Brain pericyte (primary cell): Measurements from ENCODE around the gene DKK2.
"Not testable (repeated sequence)": the region's sequence is repeated elsewhere in the genome, so short reads cannot be mapped to it uniquely, and the experiment has no call there.

Experiments used
- DNase-seq: peaks from one replicate; pipeline ENCODE4 v3.0.0-alpha.2; 2012; ENCODE audit warnings: low read depth, low spot score

The DKK2 gene

DNA sequence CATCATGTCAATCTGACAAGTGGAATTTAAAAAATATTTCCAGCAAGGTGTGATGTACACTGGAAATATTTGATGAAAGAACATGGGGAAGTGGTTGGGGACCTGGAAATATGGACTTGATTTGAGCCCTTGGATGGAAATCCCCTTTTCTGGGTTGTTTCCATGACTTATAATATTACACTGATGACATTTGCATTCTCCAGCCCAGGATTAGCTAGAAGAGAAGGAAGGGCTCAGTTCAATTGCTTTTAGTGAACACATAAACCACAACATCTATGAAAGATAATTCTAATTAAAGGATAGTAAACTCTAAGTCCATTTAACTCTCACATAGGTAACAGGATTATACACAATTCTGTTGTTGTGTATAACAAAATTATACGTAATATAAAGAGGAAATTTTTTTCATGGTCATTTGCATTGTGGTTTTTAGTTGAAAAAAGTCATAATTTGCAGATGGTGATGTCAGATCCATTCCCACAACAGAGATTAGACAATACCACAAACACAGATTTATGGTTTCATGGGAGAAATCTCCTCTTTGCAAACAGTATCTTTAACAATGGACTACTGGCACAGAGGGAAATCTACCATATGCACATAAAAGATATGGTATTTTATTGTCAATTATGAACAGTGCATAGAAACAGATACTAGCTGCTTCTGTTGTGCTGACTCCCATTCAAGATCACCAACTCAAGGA, 126.5 kb downstream of the DKK2 start:
- DNase-seq: no peak

DNA sequence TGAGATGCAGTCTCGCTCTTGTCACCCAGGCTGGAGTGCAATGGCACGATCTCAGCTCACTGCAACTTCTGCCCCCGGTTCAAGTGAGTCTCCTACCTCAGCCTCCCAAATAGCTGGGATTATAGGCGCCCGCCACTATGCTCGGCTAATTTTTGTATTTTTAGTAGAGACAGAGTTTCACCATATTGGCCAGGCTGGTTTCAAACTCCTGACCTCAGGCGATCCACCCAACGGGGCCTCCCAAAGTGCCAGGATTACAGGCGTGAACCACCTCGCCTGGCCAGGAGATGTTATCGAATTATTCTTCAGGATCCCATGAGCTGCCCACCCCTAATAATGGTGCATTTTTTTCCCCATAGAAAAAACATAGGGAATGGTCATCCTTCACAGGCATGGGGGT, 128.1 kb downstream of the DKK2 start:
- DNase-seq: not testable (repeated sequence)

DNA sequence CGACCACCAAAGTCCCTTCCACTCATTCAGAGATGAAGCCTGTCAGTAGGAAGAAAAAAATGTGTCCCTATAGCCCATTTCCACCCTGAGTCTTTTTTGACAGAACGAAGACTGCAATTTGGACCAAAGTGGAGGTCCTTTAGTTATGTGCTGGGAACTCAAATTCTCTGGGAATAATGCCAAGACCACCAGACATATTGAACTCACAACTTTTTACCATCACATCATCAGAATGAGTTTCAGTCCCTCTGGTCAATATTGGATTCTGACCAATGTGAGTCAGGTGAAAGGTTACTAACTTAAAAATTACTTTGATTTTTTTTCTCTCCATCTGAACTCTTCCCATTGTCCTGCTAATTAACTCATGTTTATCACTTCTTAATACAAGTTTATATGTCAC, 128.9 kb downstream of the DKK2 start:
- no peak for DNase-seq

DNA sequence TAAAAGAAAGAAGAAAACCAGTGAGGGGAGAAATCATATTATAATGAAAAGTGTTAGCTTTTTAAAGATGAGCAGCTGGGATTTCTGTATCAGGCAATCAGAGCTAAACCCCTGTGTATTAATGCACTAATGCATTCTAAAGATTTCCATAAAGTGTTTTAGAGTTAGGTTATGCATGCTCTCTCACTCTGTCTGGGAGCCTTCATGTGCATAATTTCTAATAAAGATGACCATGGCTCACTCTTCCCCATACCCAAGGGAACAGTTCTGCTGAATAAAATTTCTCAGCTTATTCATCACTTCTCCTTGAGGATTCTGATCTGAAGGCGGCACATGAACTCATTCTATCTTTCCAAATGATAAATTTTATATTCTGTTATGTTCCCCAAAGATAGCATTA, 129.4 kb downstream of the DKK2 start:
- DNase-seq: no peak

DNA sequence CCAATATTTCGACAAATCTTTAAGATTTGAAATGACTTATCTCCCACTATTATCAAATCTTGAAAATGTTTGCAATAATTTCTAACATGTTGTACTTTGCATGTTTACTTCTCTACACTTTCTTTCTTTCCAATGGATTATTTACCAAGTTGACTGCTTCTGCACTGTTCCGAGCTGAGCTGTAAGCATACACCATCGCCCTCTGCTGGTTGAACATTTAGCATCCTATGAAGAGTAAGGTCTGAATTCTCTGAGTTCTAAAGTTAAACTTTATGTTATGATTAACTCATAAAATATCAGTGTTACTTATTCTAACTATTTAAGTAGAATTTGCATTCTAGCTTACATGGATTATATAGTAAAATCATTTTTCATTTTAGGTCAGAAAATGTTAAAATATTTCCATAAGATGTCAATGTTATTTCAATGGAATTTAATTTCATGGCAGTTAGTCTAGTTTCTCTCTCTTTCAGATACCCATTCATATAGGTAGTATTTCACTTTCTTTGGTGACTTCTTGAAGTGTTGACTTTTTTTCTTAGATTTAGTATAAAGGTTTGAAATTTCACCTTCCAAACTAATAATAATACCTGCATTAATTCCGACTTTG, 137.4 kb downstream of the DKK2 start:
- peak; percentile 5 for DNase-seq

DNA sequence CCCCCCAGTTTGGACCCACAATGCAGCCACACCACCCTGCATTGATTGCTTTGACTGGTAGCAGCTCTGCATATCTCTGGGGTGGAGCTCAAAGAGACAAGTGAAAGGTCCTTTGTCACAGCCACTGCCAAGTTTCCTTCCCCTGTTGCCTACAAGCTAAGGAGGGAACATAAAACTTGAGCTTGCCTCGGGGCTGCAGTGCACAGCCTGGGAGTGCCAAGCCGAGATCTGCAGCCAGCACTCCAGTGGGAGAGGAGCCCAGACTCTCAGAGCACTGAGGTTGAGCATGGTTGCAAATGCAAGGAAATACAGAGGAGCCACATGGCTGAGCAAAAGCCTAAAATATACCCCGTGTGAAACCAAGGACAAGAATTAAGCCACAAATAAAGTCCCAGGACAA, 142.2 kb downstream of the DKK2 start:
- no peak for DNase-seq

DNA sequence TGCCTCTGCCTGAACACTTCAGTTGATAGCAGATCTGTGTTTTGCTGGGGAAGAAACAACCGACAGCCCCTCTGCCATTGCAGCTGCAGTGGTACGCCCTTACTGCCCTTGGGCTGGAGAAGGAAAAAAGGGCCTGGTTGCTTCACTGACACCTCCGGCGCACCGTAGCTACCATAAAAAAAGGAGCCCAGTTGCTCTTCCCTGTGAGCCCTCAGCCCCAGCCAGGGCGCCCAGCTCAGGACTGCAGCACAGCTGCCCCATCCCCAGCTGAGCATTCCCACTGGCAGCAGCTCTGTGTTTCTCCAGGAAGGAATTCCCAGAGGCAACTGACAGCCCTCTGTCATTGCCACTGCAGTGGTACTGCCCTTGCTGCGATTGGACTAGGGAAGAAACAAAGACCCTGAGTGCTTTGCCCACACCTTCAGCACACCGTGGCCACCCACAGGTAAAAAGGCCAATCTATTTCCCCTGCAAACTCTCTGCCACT, 142.7 kb downstream of the DKK2 start:
- DNase-seq: no peak

DNA sequence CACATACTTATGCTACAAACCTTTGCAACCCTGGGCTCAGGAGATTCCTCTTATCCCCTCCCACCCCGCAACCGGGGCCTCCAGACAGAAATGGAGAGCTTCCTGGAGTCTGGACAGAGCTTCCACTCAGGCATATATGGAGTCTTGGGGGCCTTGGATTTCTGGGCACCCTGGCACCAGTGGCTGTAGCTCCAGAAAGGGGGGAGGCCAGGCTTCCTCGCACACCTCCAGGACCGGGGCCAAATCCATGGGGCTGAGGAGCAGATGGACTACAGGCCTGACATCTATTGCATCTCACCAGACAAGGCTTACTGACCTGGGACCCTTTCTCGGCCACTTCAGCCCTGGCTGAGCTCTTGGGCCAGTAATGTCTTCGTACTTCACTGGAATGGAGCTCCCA, 143.3 kb downstream of the DKK2 start:
- DNase-seq: no peak

DNA sequence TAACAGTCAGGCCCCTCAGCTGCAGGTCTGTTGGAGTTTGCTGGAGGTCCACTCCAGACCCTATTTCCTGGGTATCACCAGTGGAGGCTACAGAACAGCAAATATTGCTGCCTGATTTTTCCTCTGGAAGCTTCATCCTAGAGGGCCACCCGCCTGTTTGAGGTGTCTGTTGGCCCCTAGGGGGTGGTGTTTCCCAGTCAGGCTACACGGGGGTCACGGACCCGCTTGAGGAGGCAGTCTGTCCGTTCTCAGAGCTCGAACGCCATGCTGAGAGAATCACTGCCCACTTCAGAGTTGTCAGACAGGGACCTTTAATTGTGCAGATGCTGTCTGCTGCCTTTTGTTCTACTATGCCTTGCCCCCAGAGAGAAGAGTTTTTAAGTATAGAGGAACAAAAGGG, 160.8 kb downstream of the DKK2 start:
- DNase-seq: no peak
